HepG2 (cell line): ENCODE results near the gene LIME1. TPM values are rescaled to one million over a fixed set of nuclear protein-coding genes. Genes with fewer than 3 reads are reported as not detected.

Experiments used
- ATAC-seq: fragments of 200-7000 bp; cut with Tn5 transposase; 3 replicates; pipeline ENCODE4 v1.9.1; 2020; ENCODE audit warnings: mild to moderate bottlenecking, moderate library complexity
- BruUV-seq: library from RNA; stranded (reverse); fragments of 400-500 nt; replicated peaks from 2 replicates; lab custom pipeline; 2021; lab: Mats Ljungman, UMichigan
- CTCF ChIA-PET: fragments of 300-600 bp; formaldehyde crosslinking; extraction: SDS; loops from one replicate; lab custom pipeline; 2021; ENCODE audit warnings: low total read pairs, inconsistent platforms, low intra/inter-chr PET ratio; lab: Yijun Ruan, JAX
- POLR2A ChIA-PET: fragments of 350-600 bp; sonication (Branson Sonifier 250); formaldehyde crosslinking; loops from one replicate; lab custom pipeline; 2020; ENCODE audit warnings: antibody characterized with exemption, inconsistent platforms; lab: Yijun Ruan, JAX
- DNase-seq: peaks from one replicate; pipeline ENCODE4 v3.0.0-alpha.2; 2015; ENCODE audit warnings: low spot score
- FAIRE-seq: peaks from 3 replicates; lab custom pipeline; 2011; peaks lifted over from hg19 to GRCh38; lab: Jason Lieb, UNC
- H2AFZ ChIP-seq: one replicate; pipeline ENCODE4 v1.6.1; 2011; ENCODE audit warnings: low read length, inconsistent platforms
- H3K27ac ChIP-seq: fragments of 300-600 bp; 3 replicates; pipeline ENCODE4 v1.8.0; 2011; ENCODE audit warnings: mixed run types, mild to moderate bottlenecking, mixed read lengths, low read length, inconsistent platforms; ENCODE audit not compliant: insufficient read depth; ENCODE audit errors: extremely low read length
- H3K27me3 ChIP-seq, 2 experiments: fragments of 200-600 bp in 1 of 2; 2 replicates in 1 of 2; 3 replicates in 1 of 2; pipeline versions ENCODE4 v1.6.0 to v1.8.0; 2011; ENCODE audit warnings: low read length in 2 of 2, mild to moderate bottlenecking in 2 of 2, moderate library complexity in 2 of 2, inconsistent platforms in 1 of 2; ENCODE audit not compliant: insufficient read depth in 2 of 2, control insufficient read depth in 1 of 2
- H3K36me3 ChIP-seq, 2 experiments: fragments of 200-600 bp in 1 of 2; replicated peaks in 1 of 2; 2 replicates in 1 of 2; 3 replicates in 1 of 2; pipeline versions ENCODE4 v1.5.1 to v1.8.0; 2011; ENCODE audit warnings: low read length in 2 of 2, inconsistent platforms in 1 of 2; ENCODE audit not compliant: insufficient read depth in 2 of 2, control insufficient read depth in 1 of 2
- H3K4me1 ChIP-seq: 2 replicates; pipeline ENCODE4 v1.5.1; 2012; ENCODE audit warnings: low read length, inconsistent platforms; ENCODE audit not compliant: insufficient read depth
- H3K4me2 ChIP-seq: 2 replicates; pipeline ENCODE4 v1.6.0; 2011; ENCODE audit warnings: low read depth, low read length, inconsistent platforms
- H3K4me3 ChIP-seq, 3 experiments: fragments of 200-600 bp in 1 of 3; sonication (generic), shearing (Covaris generic) in 1 of 3; replicated peaks in 1 of 3; 2 replicates each; pipeline ENCODE4 v1.5.1; 2011 to 2016; ENCODE audit warnings: low read length in 3 of 3, inconsistent platforms in 2 of 3, low read depth in 2 of 3, mild to moderate bottlenecking in 2 of 3, control low read depth in 1 of 3, mixed read lengths in 1 of 3; ENCODE audit not compliant: insufficient read depth in 1 of 3
- H3K79me2 ChIP-seq: one replicate; pipeline ENCODE4 v1.6.1; 2011; ENCODE audit warnings: low read length, inconsistent platforms; ENCODE audit not compliant: insufficient read depth
- H3K9ac ChIP-seq: 2 replicates; pipeline ENCODE4 v1.6.0; 2011; ENCODE audit warnings: mild to moderate bottlenecking, low read depth, low read length, inconsistent platforms; ENCODE audit not compliant: insufficient read depth
- H3K9me3 ChIP-seq: 2 replicates; pipeline ENCODE4 v1.5.1; 2012; ENCODE audit warnings: mild to moderate bottlenecking, low read length
- H4K20me1 ChIP-seq: 2 replicates; pipeline ENCODE4 v1.6.0; 2011; ENCODE audit warnings: inconsistent platforms, mild to moderate bottlenecking, low read length, moderate library complexity; ENCODE audit not compliant: insufficient read depth
- AGO2 ChIP-seq: fragments of 200-400 bp; formaldehyde crosslinking; optimal IDR thresholded peaks from 2 replicates; pipeline ENCODE3; 2017; ENCODE audit warnings: mild to moderate bottlenecking, low read depth, low read length, moderate library complexity
- ATF2 ChIP-seq: sonication (generic); formaldehyde crosslinking; IDR thresholded peaks from 2 replicates; pipeline ENCODE4 v1.4.0; 2020; ENCODE audit warnings: missing genetic modification reagents
- FOXK1 ChIP-seq: sonication (generic); formaldehyde crosslinking; IDR thresholded peaks from 2 replicates; pipeline ENCODE4 v1.4.0; 2020; ENCODE audit warnings: low read depth, missing genetic modification reagents, borderline replicate concordance
- HBP1 ChIP-seq: IDR thresholded peaks from 2 replicates; pipeline ENCODE4 v1.6.1; 2016; ENCODE audit warnings: low read depth, control low read depth
- HCFC1 ChIP-seq: fragments of 150-350 bp; IDR thresholded peaks from 2 replicates; pipeline ENCODE4 v1.6.1; 2014; ENCODE audit warnings: low read depth, low read length
- KMT2B ChIP-seq: IDR thresholded peaks from 2 replicates; pipeline ENCODE4 v1.6.1; 2016; ENCODE audit warnings: missing genetic modification reagents, missing compliant biosample characterization
- PCBP2 ChIP-seq: fragments of 200-400 bp; formaldehyde crosslinking; optimal IDR thresholded peaks from 2 replicates; pipeline ENCODE3; 2018; ENCODE audit warnings: low read length, low read depth; ENCODE audit not compliant: poor library complexity, severe bottlenecking
- PHF8 ChIP-seq: sonication (generic); formaldehyde crosslinking; IDR thresholded peaks from 2 replicates; pipeline ENCODE4 v1.5.0; 2020; ENCODE audit warnings: missing genetic modification reagents
- PRPF4 ChIP-seq: fragments of 200-400 bp; formaldehyde crosslinking; IDR thresholded peaks from 2 replicates; pipeline ENCODE4 v1.6.1; 2016; ENCODE audit warnings: low read length, low read depth; ENCODE audit not compliant: poor library complexity, severe bottlenecking
- RBM22 ChIP-seq: fragments of 200-400 bp; formaldehyde crosslinking; optimal IDR thresholded peaks from 2 replicates; pipeline ENCODE3; 2017; ENCODE audit warnings: mild to moderate bottlenecking, low read length, moderate library complexity
- TEAD2 ChIP-seq: sonication (generic); formaldehyde crosslinking; IDR thresholded peaks from 2 replicates; pipeline ENCODE4 v1.9.0; 2021; ENCODE audit warnings: missing genetic modification reagents
- ZFP1 ChIP-seq: IDR thresholded peaks from 2 replicates; pipeline ENCODE4 v1.6.1; 2016
- ZNF33B ChIP-seq: sonication (generic); formaldehyde crosslinking; IDR thresholded peaks from 2 replicates; pipeline ENCODE4 v1.5.1; 2020; ENCODE audit warnings: mild to moderate bottlenecking, missing genetic modification reagents
- ZNF501 ChIP-seq: sonication (generic); formaldehyde crosslinking; IDR thresholded peaks from 2 replicates; pipeline ENCODE4 v1.5.1; 2020; ENCODE audit warnings: mild to moderate bottlenecking, moderate library complexity, missing genetic modification reagents
- ZNF570 ChIP-seq: sonication (generic); formaldehyde crosslinking; IDR thresholded peaks from 2 replicates; pipeline ENCODE4 v1.4.0; 2020; ENCODE audit warnings: mild to moderate bottlenecking, missing genetic modification reagents, borderline replicate concordance
- ZNF724P ChIP-seq: sonication (generic); formaldehyde crosslinking; IDR thresholded peaks from 2 replicates; pipeline ENCODE4 v1.8.0; 2022; ENCODE audit warnings: missing genetic modification reagents, borderline replicate concordance
- ZNF788 ChIP-seq: sonication (generic); formaldehyde crosslinking; IDR thresholded peaks from 2 replicates; pipeline ENCODE4 v1.5.0; 2020; ENCODE audit warnings: mild to moderate bottlenecking, missing genetic modification reagents, borderline replicate concordance
- ZNF839 ChIP-seq: sonication (generic); formaldehyde crosslinking; IDR thresholded peaks from 2 replicates; pipeline ENCODE4 v1.4.0; 2020; ENCODE audit warnings: missing genetic modification reagents, mild to moderate bottlenecking, borderline replicate concordance
- WGBS: methylation state at CpG from one replicate; pipeline ENCODE4 v1.1.6; 2017; ENCODE audit warnings: low lambda C conversion rate; 5-methylcytosine and 5-hydroxymethylcytosine counted together
- in situ Hi-C: cut with HindIII; loops from 2 replicates; pipeline ENCODE4 v1.10.0; 2017; ENCODE audit warnings: low pct_unique_long_range_greater_than_20kb; ENCODE audit not compliant: extremely low pct_ligation_motif_present
- intact Hi-C: fragments of 100-400 bp; cut with micrococcal nuclease; formaldehyde crosslinking; loops from one replicate; pipeline ENCODE4 v1.10.0; 2022; ENCODE audit not compliant: unreplicated experiment
- polyA plus RNA-seq, 8 experiments: library from polyadenylated mRNA; depleted of rRNA in 3 of 8; stranded (reverse) in 7 of 8; unstranded in 1 of 8; fragments of >200 nt; fragmentation: Illumina TruSeq in 4 of 8; extraction: Trizol in 4 of 8; gene quantifications; 2 replicates each; pipeline versions ENCODE4 v1.2.1 to v1.2.3, GENCODE V29; 2011 to 2016; ENCODE audit warnings: low read depth in 4 of 8, missing spikeins in 1 of 8, mixed read lengths in 1 of 8; ENCODE audit not compliant: insufficient read depth in 1 of 8
- total RNA-seq, 5 experiments: library from RNA; depleted of rRNA; stranded (reverse); fragments of >200 nt; fragmentation: Illumina TruSeq; extraction: Trizol; gene quantifications; 2 replicates each; pipeline ENCODE4 v1.2.3, GENCODE V29; 2016; ENCODE audit warnings: low read depth in 1 of 5
- TF ChIP-seq, protein P1 (sequence below): sonication (generic); formaldehyde crosslinking; IDR thresholded peaks from 2 replicates; pipeline ENCODE4 v1.4.0; 2020; ENCODE audit warnings: missing genetic modification reagents

LIME1 gene
- total and polyA plus RNA-seq, 2 of the 13 experiments (the other 11 are each of a cell fraction or from before 2014, with no cell fraction given): 13.0 to 61.5 TPM

DNA sequence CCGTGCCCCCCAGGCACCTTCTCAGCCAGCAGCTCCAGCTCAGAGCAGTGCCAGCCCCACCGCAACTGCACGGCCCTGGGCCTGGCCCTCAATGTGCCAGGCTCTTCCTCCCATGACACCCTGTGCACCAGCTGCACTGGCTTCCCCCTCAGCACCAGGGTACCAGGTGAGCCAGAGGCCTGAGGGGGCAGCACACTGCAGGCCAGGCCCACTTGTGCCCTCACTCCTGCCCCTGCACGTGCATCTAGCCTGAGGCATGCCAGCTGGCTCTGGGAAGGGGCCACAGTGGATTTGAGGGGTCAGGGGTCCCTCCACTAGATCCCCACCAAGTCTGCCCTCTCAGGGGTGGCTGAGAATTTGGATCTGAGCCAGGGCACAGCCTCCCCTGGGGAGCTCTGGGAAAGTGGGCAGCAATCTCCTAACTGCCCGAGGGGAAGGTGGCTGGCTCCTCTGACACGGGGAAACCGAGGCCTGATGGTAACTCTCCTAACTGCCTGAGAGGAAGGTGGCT, 39.1 kb upstream of the LIME1 start (continued):
- peak; percentile 77 for TF ChIP-seq AGO2

GRCh38 chr20:63697868-63698545, 38.5 kb upstream of the LIME1 start:
- peaks cover 4% of the 10 kb centered on the region in 2 experiments; a peak in 4 of 5 replicates for H3K36me3 ChIP-seq
- DNase-seq (no peak), FAIRE-seq (no peak), ATAC-seq (no peak; the same call in 2 of the 3 replicates)
- no peaks in the 10 kb centered on the region for H3K9me3 ChIP-seq
- no peak overlapping the region for H3K4me2 ChIP-seq
- POLR2A ChIA-PET: interaction anchor here (0.7 to 2.0 kb wide), 4 partner anchors 10 to 43 kb away, joined by 3 to 11 read pairs (median 4); partner anchors contain the start of genes ARFRP1, RTEL1 and ZGPAT
- H2AFZ ChIP-seq: no peak overlapping the region
- peaks cover 21% of the 10 kb centered on the region for H3K4me1 ChIP-seq
- in situ Hi-C loops: no loop called here
- no peaks in the 10 kb centered on the region for H3K79me2 ChIP-seq
- H3K27me3 ChIP-seq: no peaks in the 10 kb centered on the region
- no peak overlapping the region for H3K9ac ChIP-seq
- no TSS peak for BruUV-seq
- WGBS: 94% methylated on average over 40 of the region's 40 CpGs
- peaks cover 4% of the 10 kb centered on the region; the same call in 1 of the 2 replicates for H4K20me1 ChIP-seq
- CTCF ChIA-PET: no interaction called here
- intact Hi-C loops: no loop called here
- H3K27ac ChIP-seq: no peak overlapping the region
- H3K4me3 ChIP-seq: no peak overlapping the region
- TF ChIP-seq, protein P1, sequence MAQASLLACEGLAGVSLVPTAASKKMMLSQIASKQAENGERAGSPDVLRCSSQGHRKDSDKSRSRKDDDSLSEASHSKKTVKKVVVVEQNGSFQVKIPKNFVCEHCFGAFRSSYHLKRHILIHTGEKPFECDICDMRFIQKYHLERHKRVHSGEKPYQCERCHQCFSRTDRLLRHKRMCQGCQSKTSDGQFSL (CRISPR knock-in tag): no peak
- TF ChIP-seq PHF8 (CRISPR knock-in tag) (no peak), PCBP2 (no peak), ATF2 (CRISPR knock-in tag) (no peak), TEAD2 (CRISPR knock-in tag) (no peak), PRPF4 (no peak), ZNF788 (CRISPR knock-in tag) (no peak), ZFP1 (CRISPR knock-in tag) (no peak), ZNF501 (CRISPR knock-in tag) (no peak), ZNF724P (0 out of 2 replicates have a peak, but pooled peaks have one; percentile 5), RBM22 (peak; percentile 18), ZNF839 (no peak), ZNF33B (CRISPR knock-in tag) (no peak), HCFC1 (no peak), ZNF570 (CRISPR knock-in tag) (no peak), HBP1 (CRISPR knock-in tag) (no peak), KMT2B (CRISPR knock-in tag) (no peak), FOXK1 (CRISPR knock-in tag) (no peak)
